SK-N-SH treated with all-trans-retinoic acid at 6 μM for 48 hours (cell line): ENCODE measurements around the gene SMARCC1.

Experiments used
- ATAC-seq: fragments of 200-7000 bp; cut with Tn5 transposase; 3 replicates; pipeline ENCODE4 v1.9.1; 2020; ENCODE audit warnings: mild to moderate bottlenecking, moderate library complexity
- ARNTL ChIP-seq: fragments of 450-650 bp; formaldehyde crosslinking; IDR thresholded peaks from 2 replicates; pipeline ENCODE4 v1.5.0; 2020; ENCODE audit warnings: low read depth, mild to moderate bottlenecking, moderate library complexity, borderline replicate concordance
- BACH2 ChIP-seq: fragments of 250-450 bp; sonication (Bioruptor Pico); IDR thresholded peaks from 2 replicates; pipeline ENCODE4 v1.9.0; 2021; ENCODE audit warnings: mild to moderate bottlenecking, borderline replicate concordance
- CSDC2 ChIP-seq: fragments of 250-450 bp; sonication (Bioruptor Pico); IDR thresholded peaks from 2 replicates; pipeline ENCODE4 v1.5.0; 2020; ENCODE audit warnings: mild to moderate bottlenecking, moderate library complexity
- ESRRG ChIP-seq: fragments of 250-450 bp; sonication (Bioruptor Pico); IDR thresholded peaks from 2 replicates; pipeline ENCODE4 v1.6.1; 2021; ENCODE audit warnings: mild to moderate bottlenecking
- GLIS3 ChIP-seq: fragments of 250-450 bp; sonication (Bioruptor Pico); IDR thresholded peaks from 2 replicates; pipeline ENCODE4 v1.5.0; 2020; ENCODE audit warnings: mild to moderate bottlenecking, moderate library complexity
- ISL1 ChIP-seq: fragments of 250-450 bp; sonication (Bioruptor Pico); IDR thresholded peaks from 2 replicates; pipeline ENCODE4 v2.1.2; 2022; ENCODE audit warnings: mild to moderate bottlenecking, moderate library complexity
- OSR1 ChIP-seq: fragments of 250-450 bp; sonication (Bioruptor Pico); IDR thresholded peaks from 2 replicates; pipeline ENCODE4 v1.8.0; 2022; ENCODE audit warnings: moderate library complexity, mild to moderate bottlenecking, inconsistent platforms
- SNAI2 ChIP-seq: fragments of 250-450 bp; sonication (Bioruptor Pico); IDR thresholded peaks from 2 replicates; pipeline ENCODE4 v1.5.0; 2020; ENCODE audit warnings: mild to moderate bottlenecking, moderate library complexity
- TCF4 ChIP-seq: fragments of 250-450 bp; sonication (Bioruptor Pico); IDR thresholded peaks from 2 replicates; pipeline ENCODE4 v1.8.0; 2021; ENCODE audit warnings: mild to moderate bottlenecking, moderate library complexity, borderline replicate concordance
- TOX ChIP-seq: fragments of 250-450 bp; sonication (Bioruptor Pico); IDR thresholded peaks from 2 replicates; pipeline ENCODE4 v1.8.0; 2021; ENCODE audit warnings: mild to moderate bottlenecking, moderate library complexity, borderline replicate concordance
- ZC3H10 ChIP-seq: fragments of 250-450 bp; sonication (Bioruptor Pico); IDR thresholded peaks from 2 replicates; pipeline ENCODE4 v1.5.1; 2021; ENCODE audit warnings: mild to moderate bottlenecking, moderate library complexity
- ZFP3 ChIP-seq: fragments of 250-450 bp; sonication (Bioruptor Pico); IDR thresholded peaks from 2 replicates; pipeline ENCODE4 v1.5.0; 2020; ENCODE audit warnings: mild to moderate bottlenecking, moderate library complexity
- ZFP30 ChIP-seq: fragments of 450-650 bp; formaldehyde crosslinking; IDR thresholded peaks from 2 replicates; pipeline ENCODE4 v1.5.0; 2022; ENCODE audit warnings: mild to moderate bottlenecking, moderate library complexity
- ZNF565 ChIP-seq: fragments of 450-650 bp; formaldehyde crosslinking; conservative IDR thresholded peaks from 2 replicates; pipeline ENCODE4 v1.5.0; 2020; ENCODE audit warnings: low read depth, mild to moderate bottlenecking, moderate library complexity
- ZNF70 ChIP-seq: fragments of 450-650 bp; formaldehyde crosslinking; IDR thresholded peaks from 2 replicates; pipeline ENCODE4 v1.5.0; 2020; ENCODE audit warnings: mild to moderate bottlenecking, moderate library complexity
- ZNF8 ChIP-seq: fragments of 450-650 bp; formaldehyde crosslinking; IDR thresholded peaks from 2 replicates; pipeline ENCODE4 v1.5.0; 2020; ENCODE audit warnings: mild to moderate bottlenecking, moderate library complexity
- TF ChIP-seq, protein P1 (sequence below): fragments of 250-450 bp; sonication (Bioruptor Pico); IDR thresholded peaks from 2 replicates; pipeline ENCODE4 v1.5.1; 2020; ENCODE audit warnings: low read depth, mild to moderate bottlenecking, moderate library complexity
- TF ChIP-seq, protein P2 (sequence below): fragments of 250-450 bp; sonication (Bioruptor Pico); IDR thresholded peaks from 2 replicates; pipeline ENCODE4 v1.8.0; 2021; ENCODE audit warnings: low read depth, mild to moderate bottlenecking, moderate library complexity, borderline replicate concordance
- TF ChIP-seq, protein P3 (sequence below): fragments of 250-450 bp; sonication (Bioruptor Pico); IDR thresholded peaks from 2 replicates; pipeline ENCODE4 v1.8.0; 2020; ENCODE audit warnings: mild to moderate bottlenecking, moderate library complexity, borderline replicate concordance
- TF ChIP-seq, protein P4 (sequence below): fragments of 250-450 bp; sonication (Bioruptor Pico); IDR thresholded peaks from 2 replicates; pipeline ENCODE4 v1.5.1; 2021; ENCODE audit warnings: mild to moderate bottlenecking, moderate library complexity
- TF ChIP-seq, protein P5 (sequence below): fragments of 250-450 bp; sonication (Bioruptor Pico); IDR thresholded peaks from 2 replicates; pipeline ENCODE4 v1.5.0; 2020; ENCODE audit warnings: mild to moderate bottlenecking, moderate library complexity

SMARCC1 gene

DNA sequence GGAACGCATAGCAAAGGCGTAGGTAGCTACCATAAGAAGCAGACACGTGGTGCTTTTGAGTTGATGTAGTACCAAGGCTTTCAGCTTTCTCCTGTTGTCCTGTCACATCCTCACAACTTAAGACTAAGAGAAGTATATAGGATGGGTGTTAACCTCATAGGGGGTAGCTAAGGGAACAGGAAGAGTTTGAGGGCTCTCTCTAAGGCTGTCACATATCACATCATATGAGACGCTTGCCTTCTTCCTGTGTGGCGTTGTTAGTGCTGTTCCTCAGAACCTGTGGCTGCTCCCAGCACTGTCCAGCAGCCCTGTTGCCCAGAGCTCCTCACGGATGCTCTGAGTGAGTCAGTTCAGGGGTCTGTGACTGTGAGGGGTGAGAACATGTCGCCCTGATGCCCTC lies 35.9 kb upstream of the SMARCC1 start:
- TF ChIP-seq SNAI2, result no peak
- TF ChIP-seq TCF4, result no peak
- no peak for TF ChIP-seq ZFP30 (CRISPR knock-in tag)
- TF ChIP-seq BACH2 (CRISPR knock-in tag), result no peak

DNA sequence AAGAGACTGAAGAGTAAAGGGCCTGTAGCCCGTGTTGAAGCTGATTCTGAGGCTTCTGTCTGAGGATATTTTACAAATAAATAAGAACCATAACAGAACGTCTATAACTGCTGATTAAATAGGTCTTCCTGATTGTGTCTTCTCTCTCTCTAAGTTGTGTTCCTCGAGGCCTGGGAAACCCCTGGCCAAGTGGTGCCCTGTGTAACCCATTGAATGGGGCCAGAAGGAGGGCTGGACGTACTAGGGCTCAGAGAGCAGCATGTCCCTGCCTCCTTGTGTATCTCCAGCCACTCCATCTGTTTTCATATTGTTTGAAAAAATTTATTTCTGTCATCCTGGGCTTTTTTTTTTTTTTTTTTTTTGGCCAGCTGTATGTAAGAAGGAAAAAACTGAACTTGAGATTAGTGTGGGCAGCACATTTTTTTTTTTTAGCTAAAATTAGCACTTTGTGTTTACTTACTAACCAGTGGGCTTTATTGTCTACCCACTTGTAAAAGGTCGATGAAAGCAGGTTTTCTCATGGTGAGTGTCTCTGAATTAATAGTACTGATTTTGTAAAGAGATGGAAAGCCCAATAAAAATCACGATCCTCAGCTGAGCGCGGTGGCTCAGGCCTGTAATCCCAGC lies 32.0 kb upstream of the SMARCC1 start:
- ATAC-seq, result no peak
- TF ChIP-seq, protein P1, sequence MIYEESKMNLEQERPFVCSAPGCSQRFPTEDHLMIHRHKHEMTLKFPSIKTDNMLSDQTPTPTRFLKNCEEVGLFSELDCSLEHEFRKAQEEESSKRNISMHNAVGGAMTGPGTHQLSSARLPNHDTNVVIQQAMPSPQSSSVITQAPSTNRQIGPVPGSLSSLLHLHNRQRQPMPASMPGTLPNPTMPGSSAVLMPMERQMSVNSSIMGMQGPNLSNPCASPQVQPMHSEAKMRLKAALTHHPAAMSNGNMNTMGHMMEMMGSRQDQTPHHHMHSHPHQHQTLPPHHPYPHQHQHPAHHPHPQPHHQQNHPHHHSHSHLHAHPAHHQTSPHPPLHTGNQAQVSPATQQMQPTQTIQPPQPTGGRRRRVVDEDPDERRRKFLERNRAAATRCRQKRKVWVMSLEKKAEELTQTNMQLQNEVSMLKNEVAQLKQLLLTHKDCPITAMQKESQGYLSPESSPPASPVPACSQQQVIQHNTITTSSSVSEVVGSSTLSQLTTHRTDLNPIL (CRISPR knock-in tag), result no peak
- TF ChIP-seq, protein P2, sequence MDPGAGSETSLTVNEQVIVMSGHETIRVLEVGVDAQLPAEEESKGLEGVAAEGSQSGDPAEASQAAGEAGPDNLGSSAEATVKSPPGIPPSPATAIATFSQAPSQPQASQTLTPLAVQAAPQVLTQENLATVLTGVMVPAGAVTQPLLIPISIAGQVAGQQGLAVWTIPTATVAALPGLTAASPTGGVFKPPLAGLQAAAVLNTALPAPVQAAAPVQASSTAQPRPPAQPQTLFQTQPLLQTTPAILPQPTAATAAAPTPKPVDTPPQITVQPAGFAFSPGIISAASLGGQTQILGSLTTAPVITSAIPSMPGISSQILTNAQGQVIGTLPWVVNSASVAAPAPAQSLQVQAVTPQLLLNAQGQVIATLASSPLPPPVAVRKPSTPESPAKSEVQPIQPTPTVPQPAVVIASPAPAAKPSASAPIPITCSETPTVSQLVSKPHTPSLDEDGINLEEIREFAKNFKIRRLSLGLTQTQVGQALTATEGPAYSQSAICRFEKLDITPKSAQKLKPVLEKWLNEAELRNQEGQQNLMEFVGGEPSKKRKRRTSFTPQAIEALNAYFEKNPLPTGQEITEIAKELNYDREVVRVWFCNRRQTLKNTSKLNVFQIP (CRISPR knock-in tag), result no peak
- TF ChIP-seq, protein P3, sequence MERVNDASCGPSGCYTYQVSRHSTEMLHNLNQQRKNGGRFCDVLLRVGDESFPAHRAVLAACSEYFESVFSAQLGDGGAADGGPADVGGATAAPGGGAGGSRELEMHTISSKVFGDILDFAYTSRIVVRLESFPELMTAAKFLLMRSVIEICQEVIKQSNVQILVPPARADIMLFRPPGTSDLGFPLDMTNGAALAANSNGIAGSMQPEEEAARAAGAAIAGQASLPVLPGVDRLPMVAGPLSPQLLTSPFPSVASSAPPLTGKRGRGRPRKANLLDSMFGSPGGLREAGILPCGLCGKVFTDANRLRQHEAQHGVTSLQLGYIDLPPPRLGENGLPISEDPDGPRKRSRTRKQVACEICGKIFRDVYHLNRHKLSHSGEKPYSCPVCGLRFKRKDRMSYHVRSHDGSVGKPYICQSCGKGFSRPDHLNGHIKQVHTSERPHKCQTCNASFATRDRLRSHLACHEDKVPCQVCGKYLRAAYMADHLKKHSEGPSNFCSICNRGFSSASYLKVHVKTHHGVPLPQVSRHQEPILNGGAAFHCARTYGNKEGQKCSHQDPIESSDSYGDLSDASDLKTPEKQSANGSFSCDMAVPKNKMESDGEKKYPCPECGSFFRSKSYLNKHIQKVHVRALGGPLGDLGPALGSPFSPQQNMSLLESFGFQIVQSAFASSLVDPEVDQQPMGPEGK (CRISPR knock-in tag), result no peak
- TF ChIP-seq, protein P4, sequence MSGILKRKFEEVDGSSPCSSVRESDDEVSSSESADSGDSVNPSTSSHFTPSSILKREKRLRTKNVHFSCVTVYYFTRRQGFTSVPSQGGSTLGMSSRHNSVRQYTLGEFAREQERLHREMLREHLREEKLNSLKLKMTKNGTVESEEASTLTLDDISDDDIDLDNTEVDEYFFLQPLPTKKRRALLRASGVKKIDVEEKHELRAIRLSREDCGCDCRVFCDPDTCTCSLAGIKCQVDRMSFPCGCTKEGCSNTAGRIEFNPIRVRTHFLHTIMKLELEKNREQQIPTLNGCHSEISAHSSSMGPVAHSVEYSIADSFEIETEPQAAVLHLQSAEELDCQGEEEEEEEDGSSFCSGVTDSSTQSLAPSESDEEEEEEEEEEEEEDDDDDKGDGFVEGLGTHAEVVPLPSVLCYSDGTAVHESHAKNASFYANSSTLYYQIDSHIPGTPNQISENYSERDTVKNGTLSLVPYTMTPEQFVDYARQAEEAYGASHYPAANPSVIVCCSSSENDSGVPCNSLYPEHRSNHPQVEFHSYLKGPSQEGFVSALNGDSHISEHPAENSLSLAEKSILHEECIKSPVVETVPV (CRISPR knock-in tag), result no peak
- TF ChIP-seq ARNTL, result no peak
- no peak for TF ChIP-seq OSR1 (CRISPR knock-in tag)
- TF ChIP-seq ESRRG (CRISPR knock-in tag), result no peak
- TF ChIP-seq GLIS3 (CRISPR knock-in tag), result no peak
- no peak for TF ChIP-seq TCF4
- TF ChIP-seq ZC3H10 (CRISPR knock-in tag), result no peak
- TF ChIP-seq, protein P5, sequence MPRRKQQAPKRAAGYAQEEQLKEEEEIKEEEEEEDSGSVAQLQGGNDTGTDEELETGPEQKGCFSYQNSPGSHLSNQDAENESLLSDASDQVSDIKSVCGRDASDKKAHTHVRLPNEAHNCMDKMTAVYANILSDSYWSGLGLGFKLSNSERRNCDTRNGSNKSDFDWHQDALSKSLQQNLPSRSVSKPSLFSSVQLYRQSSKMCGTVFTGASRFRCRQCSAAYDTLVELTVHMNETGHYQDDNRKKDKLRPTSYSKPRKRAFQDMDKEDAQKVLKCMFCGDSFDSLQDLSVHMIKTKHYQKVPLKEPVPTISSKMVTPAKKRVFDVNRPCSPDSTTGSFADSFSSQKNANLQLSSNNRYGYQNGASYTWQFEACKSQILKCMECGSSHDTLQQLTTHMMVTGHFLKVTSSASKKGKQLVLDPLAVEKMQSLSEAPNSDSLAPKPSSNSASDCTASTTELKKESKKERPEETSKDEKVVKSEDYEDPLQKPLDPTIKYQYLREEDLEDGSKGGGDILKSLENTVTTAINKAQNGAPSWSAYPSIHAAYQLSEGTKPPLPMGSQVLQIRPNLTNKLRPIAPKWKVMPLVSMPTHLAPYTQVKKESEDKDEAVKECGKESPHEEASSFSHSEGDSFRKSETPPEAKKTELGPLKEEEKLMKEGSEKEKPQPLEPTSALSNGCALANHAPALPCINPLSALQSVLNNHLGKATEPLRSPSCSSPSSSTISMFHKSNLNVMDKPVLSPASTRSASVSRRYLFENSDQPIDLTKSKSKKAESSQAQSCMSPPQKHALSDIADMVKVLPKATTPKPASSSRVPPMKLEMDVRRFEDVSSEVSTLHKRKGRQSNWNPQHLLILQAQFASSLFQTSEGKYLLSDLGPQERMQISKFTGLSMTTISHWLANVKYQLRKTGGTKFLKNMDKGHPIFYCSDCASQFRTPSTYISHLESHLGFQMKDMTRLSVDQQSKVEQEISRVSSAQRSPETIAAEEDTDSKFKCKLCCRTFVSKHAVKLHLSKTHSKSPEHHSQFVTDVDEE (CRISPR knock-in tag), result no peak
- TF ChIP-seq ZFP3 (CRISPR knock-in tag), result no peak
- TF ChIP-seq ZNF8, result no peak
- TF ChIP-seq BACH2 (CRISPR knock-in tag), result no peak
- TF ChIP-seq TOX (CRISPR knock-in tag), result no peak
- TF ChIP-seq ZFP30 (CRISPR knock-in tag), result no peak
- no peak for TF ChIP-seq ZNF70 (CRISPR knock-in tag)
- no peak for TF ChIP-seq ZNF565

More for the DNA sequence above, 35.9 kb upstream of the SMARCC1 start:
- no peak; the same call in 2 of the 3 replicates for ATAC-seq

DNA sequence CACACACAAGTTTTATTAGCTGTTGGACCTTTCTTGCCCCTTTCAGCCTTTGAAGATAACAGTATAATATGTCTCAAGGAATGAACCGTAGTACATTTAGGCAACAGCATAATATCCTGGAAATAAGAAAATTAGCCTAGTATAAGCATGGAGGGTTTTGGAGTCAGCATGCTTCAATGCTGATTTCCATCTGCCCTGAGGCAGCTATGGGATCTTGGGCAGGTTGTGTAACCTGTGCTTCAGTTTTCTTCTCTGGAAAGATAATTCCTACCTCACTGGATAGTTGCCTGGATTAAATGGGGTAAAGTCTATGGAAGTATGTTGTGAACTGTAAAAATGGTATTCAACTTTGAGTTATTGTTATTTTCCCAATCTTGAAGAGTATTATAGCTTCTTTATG lies 22.9 kb upstream of the SMARCC1 start:
- no peak for ATAC-seq
- no peak for TF ChIP-seq ISL1 (CRISPR knock-in tag)
- TF ChIP-seq, protein P1 (CRISPR knock-in tag), result no peak
- TF ChIP-seq CSDC2 (CRISPR knock-in tag), result no peak
- TF ChIP-seq, protein P3 (CRISPR knock-in tag), result no peak
- TF ChIP-seq, protein P2 (CRISPR knock-in tag), result no peak
- no peak for TF ChIP-seq ZFP3 (CRISPR knock-in tag)
- TF ChIP-seq, protein P4 (CRISPR knock-in tag), result no peak
- no peak for TF ChIP-seq ZNF8
- no peak for TF ChIP-seq OSR1 (CRISPR knock-in tag)
- TF ChIP-seq TOX (CRISPR knock-in tag), result no peak
- no peak for TF ChIP-seq BACH2 (CRISPR knock-in tag)
- no peak for TF ChIP-seq TCF4
